GM19240 (cell line): ENCODE data around the gene TKTL1.
"Not testable (repeated sequence)": the region's sequence is repeated elsewhere in the genome, so short reads cannot be mapped to it uniquely, and the experiment has no call there.

Source experiments
- DNase-seq: peaks from one replicate; pipeline ENCODE4 v3.0.0; 2011; ENCODE audit warnings: low spot score; ENCODE audit not compliant: insufficient read length

Gene TKTL1

GRCh38 chrX:154343063-154343462, 47.5 kb downstream of the TKTL1 start:
- DNase-seq = not testable (repeated sequence)

GRCh38 chrX:154343620-154344019, 48.0 kb downstream of the TKTL1 start:
- DNase-seq = not testable (repeated sequence)

- no peak for DNase-seq
Observed at GRCh38 chrX:154348114-154348531, 52.5 kb downstream of the TKTL1 start.

- no peak for DNase-seq
Observed at GRCh38 chrX:154348646-154349358, 53.2 kb downstream of the TKTL1 start.

- no peak for DNase-seq
Observed at GRCh38 chrX:154349359-154349935, 53.9 kb downstream of the TKTL1 start.

- DNase-seq = no peak
Observed at GRCh38 chrX:154349979-154350378, 54.4 kb downstream of the TKTL1 start.

- DNase-seq = no peak
Observed at GRCh38 chrX:154350429-154351182, 55.0 kb downstream of the TKTL1 start.

- DNase-seq = no peak
Observed at GRCh38 chrX:154351183-154352011, 55.8 kb downstream of the TKTL1 start.

- no peak for DNase-seq
Observed at GRCh38 chrX:154352012-154352401, 56.4 kb downstream of the TKTL1 start.

- no peak for DNase-seq
Observed at GRCh38 chrX:154352466-154352865, 56.9 kb downstream of the TKTL1 start.

- DNase-seq = no peak
Observed at GRCh38 chrX:154353172-154353843, 57.7 kb downstream of the TKTL1 start.

GRCh38 chrX:154354013-154354412, 58.4 kb downstream of the TKTL1 start:
- DNase-seq = no peak

GRCh38 chrX:154354516-154354915, 58.9 kb downstream of the TKTL1 start:
- DNase-seq = no peak

GRCh38 chrX:154355094-154355775, 59.6 kb downstream of the TKTL1 start:
- no peak for DNase-seq

GRCh38 chrX:154355776-154356140, 60.2 kb downstream of the TKTL1 start:
- DNase-seq = no peak

- no peak for DNase-seq
Observed at GRCh38 chrX:154356596-154356995, 61.0 kb downstream of the TKTL1 start.

- no peak for DNase-seq
Observed at GRCh38 chrX:154357205-154357604, 61.6 kb downstream of the TKTL1 start.

GRCh38 chrX:154358011-154358410, 62.4 kb downstream of the TKTL1 start:
- DNase-seq = no peak

GRCh38 chrX:154358829-154359228, 63.2 kb downstream of the TKTL1 start:
- no peak for DNase-seq

- DNase-seq = no peak
Observed at GRCh38 chrX:154359362-154360154, 64.0 kb downstream of the TKTL1 start.
